Peyer's patch (tissue), 4 donors: ENCODE data around the gene PTPRN.

ENCODE experiments used
- POLR2A ChIP-seq, 2 donors: fragments of 450-650 bp; IDR thresholded peaks; one replicate each; pipeline ENCODE4 v1.5.1; 2017; ENCODE audit warnings: antibody characterized with exemption in 2 of 2, mild to moderate bottlenecking in 2 of 2, moderate library complexity in 2 of 2
- TF ChIP-seq, protein P1 (sequence below), 6 experiments: fragments of 450-650 bp in 4 of 6; fragments of 200-600 bp in 2 of 6; sonication (generic) in 1 of 6; IDR thresholded peaks; one replicate each; pipeline ENCODE4 v1.5.1; 2017 to 2019; ENCODE audit warnings: antibody characterized with exemption in 6 of 6, mild to moderate bottlenecking in 3 of 6, moderate library complexity in 1 of 6

DNA sequence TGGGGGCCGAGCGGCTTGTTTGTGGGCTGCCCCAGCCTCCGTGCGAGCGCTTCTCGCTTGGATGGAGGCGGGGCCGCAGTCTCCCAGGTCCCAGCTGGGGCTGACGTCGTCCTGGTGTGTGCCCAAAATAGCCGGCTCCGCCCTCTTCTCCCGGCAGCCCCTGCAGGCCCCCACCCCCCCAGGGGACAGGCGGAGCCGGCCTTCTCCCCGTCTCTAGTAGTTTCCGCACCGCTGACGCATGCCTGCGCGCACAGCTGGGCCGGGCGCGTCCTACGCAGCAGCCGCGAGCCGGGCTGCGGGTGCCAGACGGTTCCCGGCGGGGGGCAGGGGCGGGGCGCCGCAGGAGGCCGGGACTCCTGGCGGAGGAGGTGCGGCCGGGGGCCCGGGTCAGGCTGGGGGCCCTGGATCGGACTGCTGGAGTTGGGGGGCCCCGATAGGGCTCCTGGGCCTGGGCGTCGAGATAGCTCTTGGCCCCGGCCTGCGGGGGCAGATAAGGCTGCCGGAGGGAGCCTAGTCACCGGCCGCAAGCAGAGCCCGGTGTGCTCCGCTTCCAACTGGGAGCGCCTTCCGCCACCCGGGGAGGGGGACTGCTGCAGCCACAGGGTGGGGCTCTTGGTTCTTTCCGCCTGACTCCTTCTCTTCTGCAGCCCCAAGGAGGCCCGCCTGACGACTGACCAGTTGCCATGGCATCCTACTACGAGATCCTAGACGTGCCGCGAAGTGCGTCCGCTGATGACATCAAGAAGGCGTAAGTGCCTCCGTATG lies 29.9 kb downstream of the PTPRN start, which contains the start of gene DNAJB2:
- TF ChIP-seq, protein P1, sequence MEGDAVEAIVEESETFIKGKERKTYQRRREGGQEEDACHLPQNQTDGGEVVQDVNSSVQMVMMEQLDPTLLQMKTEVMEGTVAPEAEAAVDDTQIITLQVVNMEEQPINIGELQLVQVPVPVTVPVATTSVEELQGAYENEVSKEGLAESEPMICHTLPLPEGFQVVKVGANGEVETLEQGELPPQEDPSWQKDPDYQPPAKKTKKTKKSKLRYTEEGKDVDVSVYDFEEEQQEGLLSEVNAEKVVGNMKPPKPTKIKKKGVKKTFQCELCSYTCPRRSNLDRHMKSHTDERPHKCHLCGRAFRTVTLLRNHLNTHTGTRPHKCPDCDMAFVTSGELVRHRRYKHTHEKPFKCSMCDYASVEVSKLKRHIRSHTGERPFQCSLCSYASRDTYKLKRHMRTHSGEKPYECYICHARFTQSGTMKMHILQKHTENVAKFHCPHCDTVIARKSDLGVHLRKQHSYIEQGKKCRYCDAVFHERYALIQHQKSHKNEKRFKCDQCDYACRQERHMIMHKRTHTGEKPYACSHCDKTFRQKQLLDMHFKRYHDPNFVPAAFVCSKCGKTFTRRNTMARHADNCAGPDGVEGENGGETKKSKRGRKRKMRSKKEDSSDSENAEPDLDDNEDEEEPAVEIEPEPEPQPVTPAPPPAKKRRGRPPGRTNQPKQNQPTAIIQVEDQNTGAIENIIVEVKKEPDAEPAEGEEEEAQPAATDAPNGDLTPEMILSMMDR (IDR thresholded peaks at IDR 0.05) = no peak
- peak; percentile 90 to 94 for TF ChIP-seq POLR2A (IDR thresholded peaks at IDR 0.05)
